ENCODE data around the gene RBM33. TPM values are rescaled to one million over a fixed set of nuclear protein-coding genes. Genes with fewer than 3 reads are reported as not detected.

Gene RBM33
- total and polyA plus RNA-seq, 2 of the 4 experiments (the other 2 are of a cell fraction), result 7.3 to 10.8 TPM

DNA sequence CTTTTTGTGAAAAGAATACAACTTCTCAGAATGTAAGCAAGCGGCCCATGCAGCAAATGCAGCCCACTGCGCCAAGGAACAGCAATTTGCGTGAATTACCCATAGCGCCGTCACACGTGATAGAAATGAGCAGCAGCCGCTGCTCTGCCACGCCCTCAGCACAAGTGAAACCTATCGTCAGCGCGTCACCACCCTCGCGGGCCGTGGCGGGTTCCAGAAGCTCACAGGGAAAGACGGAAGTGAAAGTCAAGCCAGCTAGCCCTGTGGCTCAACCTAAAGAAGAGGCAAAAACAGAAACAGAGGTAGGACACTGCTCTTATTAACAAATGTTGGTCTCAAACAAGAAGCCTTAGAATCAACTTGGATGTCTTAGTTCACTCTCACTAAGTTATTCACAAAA, 97.3 kb downstream of the RBM33 start:
- Histone ChIP-seq H2AFZ (replicated peaks; ENCODE audit: low read length, poor library complexity) (no peak overlapping the region), H2BK15ac (ENCODE audit: low read depth, low read length) (no peak overlapping the region), H3K4me2 (ENCODE audit: low read depth, low read length) (no peak overlapping the region), H3K18ac (ENCODE audit: low read depth, low read length) (no peak overlapping the region), H4K91ac (ENCODE audit: insufficient read depth, low read depth, low read length) (no peak overlapping the region), H3K23ac (ENCODE audit: low read depth, low read length) (no peak overlapping the region), H3K79me1 (ENCODE audit: low read depth in 1 of 2, low read length in 2 of 2) (peaks cover 6 to 8% of the 10 kb centered on the region in 2 experiments), H2AK5ac (ENCODE audit: low read depth, low read length) (no peak overlapping the region), H3K9ac (ENCODE audit: low read depth, low read length) (no peak overlapping the region), H4K8ac (ENCODE audit: low read depth in 2 of 2, low read length in 2 of 2) (no peak overlapping the region), H4K5ac (ENCODE audit: low read depth, low read length) (no peak overlapping the region), H3K4me1 (ENCODE audit: control insufficient read depth, insufficient read depth, low read length) (no peaks in the 10 kb centered on the region), H2BK5ac (ENCODE audit: low read depth, low read length, poor library complexity, severe bottlenecking) (no peak overlapping the region), H3K27ac (ENCODE audit: insufficient read depth, low read length) (no peak overlapping the region), H4K20me1 (ENCODE audit: insufficient read depth, low read length) (0 out of 2 replicates have a peak, but pooled peaks cover 7% of the 10 kb centered on the region), H3K4ac (ENCODE audit: low read depth, low read length) (no peak overlapping the region), H3K56ac (ENCODE audit: extremely low read depth, insufficient read depth, low read length) (no peak overlapping the region), H3K9me3 (ENCODE audit: control insufficient read depth, insufficient read depth, low read length) (no peaks in the 10 kb centered on the region), H3K14ac (replicated peaks; ENCODE audit: low read depth, low read length) (no peak overlapping the region), H3K27me3 (ENCODE audit: control insufficient read depth, insufficient read depth, low read length) (no peaks in the 10 kb centered on the region), H2BK20ac (ENCODE audit: low read depth, low read length) (no peak overlapping the region), H2AK9ac (replicated peaks; ENCODE audit: low read depth, low read length, poor library complexity) (no peak overlapping the region), H2BK120ac (ENCODE audit: low read depth, low read length) (no peak overlapping the region), H3K36me3 (ENCODE audit: control insufficient read depth, insufficient read depth, low read length) (peaks cover 45% of the 10 kb centered on the region), H3K4me3 (ENCODE audit: insufficient read depth, low read depth, low read length) (no peak overlapping the region), H3K9me1 (ENCODE audit: insufficient read depth, low read length) (no peaks in the 10 kb centered on the region)
- ChIA-PET POLR2A (ENCODE audit: unreplicated experiment) (no interaction called here), CTCF (no interaction called here)
- dilution Hi-C loops (cut with HindIII; ENCODE audit: low sequenced_read_pairs, unreplicated experiment) (no loop called here), intact Hi-C loops (cut with micrococcal nuclease) (no loop called here), in situ Hi-C loops (cut with MboI; ENCODE audit: low sequenced_read_pairs) (no loop called here)
- BruUV-seq (replicated peaks), result no TSS peak
- TF ChIP-seq, protein P1, sequence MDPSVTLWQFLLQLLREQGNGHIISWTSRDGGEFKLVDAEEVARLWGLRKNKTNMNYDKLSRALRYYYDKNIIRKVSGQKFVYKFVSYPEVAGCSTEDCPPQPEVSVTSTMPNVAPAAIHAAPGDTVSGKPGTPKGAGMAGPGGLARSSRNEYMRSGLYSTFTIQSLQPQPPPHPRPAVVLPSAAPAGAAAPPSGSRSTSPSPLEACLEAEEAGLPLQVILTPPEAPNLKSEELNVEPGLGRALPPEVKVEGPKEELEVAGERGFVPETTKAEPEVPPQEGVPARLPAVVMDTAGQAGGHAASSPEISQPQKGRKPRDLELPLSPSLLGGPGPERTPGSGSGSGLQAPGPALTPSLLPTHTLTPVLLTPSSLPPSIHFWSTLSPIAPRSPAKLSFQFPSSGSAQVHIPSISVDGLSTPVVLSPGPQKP (IDR thresholded peaks at IDR 0.05; ENCODE audit: borderline replicate concordance, low read depth, low read length), result no peak
- TF ChIP-seq RFX5 (IDR thresholded peaks at IDR 0.05; ENCODE audit: low read depth, low read length) (no peak), SMC3 (IDR thresholded peaks at IDR 0.05; ENCODE audit: low read depth, low read length) (no peak), MXI1 (IDR thresholded peaks at IDR 0.05; ENCODE audit: borderline replicate concordance, low read depth, low read length) (no peak), RAD21 (IDR thresholded peaks at IDR 0.05; ENCODE audit: low read length) (no peak), BHLHE40 (IDR thresholded peaks at IDR 0.05; ENCODE audit: low read depth, low read length) (no peak), CEBPB (IDR thresholded peaks at IDR 0.05; ENCODE audit: low read depth, low read length) (no peak), MAFK (IDR thresholded peaks at IDR 0.05; ENCODE audit: low read depth, low read length) (no peak), MAZ (IDR thresholded peaks at IDR 0.05; ENCODE audit: borderline replicate concordance, low read depth, low read length) (no peak), CHD1 (IDR thresholded peaks at IDR 0.05; ENCODE audit: low read depth, low read length) (no peak), FOS (IDR thresholded peaks at IDR 0.05; ENCODE audit: low read depth, low read length) (no peak)
- TF ChIP-seq, protein P2, sequence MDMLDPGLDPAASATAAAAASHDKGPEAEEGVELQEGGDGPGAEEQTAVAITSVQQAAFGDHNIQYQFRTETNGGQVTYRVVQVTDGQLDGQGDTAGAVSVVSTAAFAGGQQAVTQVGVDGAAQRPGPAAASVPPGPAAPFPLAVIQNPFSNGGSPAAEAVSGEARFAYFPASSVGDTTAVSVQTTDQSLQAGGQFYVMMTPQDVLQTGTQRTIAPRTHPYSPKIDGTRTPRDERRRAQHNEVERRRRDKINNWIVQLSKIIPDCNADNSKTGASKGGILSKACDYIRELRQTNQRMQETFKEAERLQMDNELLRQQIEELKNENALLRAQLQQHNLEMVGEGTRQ (IDR thresholded peaks at IDR 0.05; ENCODE audit: low read depth, low read length), result no peak
- ATAC-seq (ENCODE audit: low read depth) (no peak), DNase-seq (no peak)
- 100% methylated on average over 4 of the region's 16 CpGs; no CpG with 5 or more reads in 1 of the 2 experiments for WGBS, 2 experiments (ENCODE audit: extremely low coverage in 2 of 2, insufficient read length in 1 of 2)
